ENCODE measurements around the gene PRTFDC1.

DNA sequence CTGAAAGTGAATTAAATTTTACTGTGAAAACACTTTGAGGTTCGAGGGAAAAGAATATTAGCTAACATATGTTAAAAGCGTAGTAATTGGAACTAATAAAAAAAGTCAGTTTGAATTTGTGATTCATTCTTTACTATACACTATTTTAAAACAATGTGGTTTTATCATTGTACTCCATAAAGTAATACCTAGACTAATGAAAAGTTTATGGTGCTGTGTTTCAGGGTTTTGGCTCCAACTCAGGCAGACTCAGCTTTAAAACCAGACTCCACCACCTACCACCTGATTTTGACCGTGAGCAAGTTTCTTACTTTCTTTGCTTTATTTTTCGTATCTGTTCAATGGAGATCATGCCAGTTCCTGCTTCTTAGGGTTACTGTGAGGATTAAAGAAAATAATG, 9.2 kb upstream of the PRTFDC1 start:
- TF ChIP-seq, protein P1, sequence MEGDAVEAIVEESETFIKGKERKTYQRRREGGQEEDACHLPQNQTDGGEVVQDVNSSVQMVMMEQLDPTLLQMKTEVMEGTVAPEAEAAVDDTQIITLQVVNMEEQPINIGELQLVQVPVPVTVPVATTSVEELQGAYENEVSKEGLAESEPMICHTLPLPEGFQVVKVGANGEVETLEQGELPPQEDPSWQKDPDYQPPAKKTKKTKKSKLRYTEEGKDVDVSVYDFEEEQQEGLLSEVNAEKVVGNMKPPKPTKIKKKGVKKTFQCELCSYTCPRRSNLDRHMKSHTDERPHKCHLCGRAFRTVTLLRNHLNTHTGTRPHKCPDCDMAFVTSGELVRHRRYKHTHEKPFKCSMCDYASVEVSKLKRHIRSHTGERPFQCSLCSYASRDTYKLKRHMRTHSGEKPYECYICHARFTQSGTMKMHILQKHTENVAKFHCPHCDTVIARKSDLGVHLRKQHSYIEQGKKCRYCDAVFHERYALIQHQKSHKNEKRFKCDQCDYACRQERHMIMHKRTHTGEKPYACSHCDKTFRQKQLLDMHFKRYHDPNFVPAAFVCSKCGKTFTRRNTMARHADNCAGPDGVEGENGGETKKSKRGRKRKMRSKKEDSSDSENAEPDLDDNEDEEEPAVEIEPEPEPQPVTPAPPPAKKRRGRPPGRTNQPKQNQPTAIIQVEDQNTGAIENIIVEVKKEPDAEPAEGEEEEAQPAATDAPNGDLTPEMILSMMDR (optimal IDR thresholded peaks at IDR 0.05 in 1 of 3, IDR thresholded peaks at IDR 0.05 in 1 of 3, conservative IDR thresholded peaks at IDR 0.05 in 1 of 3; ENCODE audit: extremely low read depth in 1 of 3, insufficient read depth in 2 of 3, low read length in 3 of 3): no peak
- TF ChIP-seq EZH2 (IDR thresholded peaks at IDR 0.05; ENCODE audit: low read length): no peak
